HFFc6 (cell line): ENCODE results near the gene CASK. TPM values are rescaled to one million over a fixed set of nuclear protein-coding genes. Genes with fewer than 3 reads are reported as not detected.
A peak's percentile ranks its signal among the peaks of the same experiment; 100 is the strongest.

Experiments used
- DNase-seq: peaks from one replicate; pipeline ENCODE4 v3.0.0-alpha.2; 2018
- H3K27ac Mint-ChIP-seq: 2 replicates; pipeline ENCODE4 v1.8.0; 2020; ENCODE audit warnings: mild to moderate bottlenecking, mixed read lengths
- H3K27me3 Mint-ChIP-seq: 2 replicates; pipeline ENCODE4 v1.8.0; 2021; ENCODE audit warnings: mild to moderate bottlenecking, moderate library complexity, mixed read lengths; ENCODE audit not compliant: insufficient read depth
- H3K36me3 Mint-ChIP-seq: 2 replicates; pipeline ENCODE4 v1.8.0; 2021; ENCODE audit warnings: low read depth, mixed read lengths
- H3K4me1 Mint-ChIP-seq: 2 replicates; pipeline ENCODE4 v1.8.0; 2020; ENCODE audit warnings: low read depth, mixed read lengths
- H3K4me3 Mint-ChIP-seq: 2 replicates; pipeline ENCODE4 v1.8.0; 2020; ENCODE audit warnings: mild to moderate bottlenecking, moderate library complexity, mixed read lengths
- H3K9me3 Mint-ChIP-seq: 2 replicates; pipeline ENCODE4 v1.8.0; 2020; ENCODE audit warnings: mild to moderate bottlenecking, mixed read lengths
- total RNA-seq, 6 experiments: library from RNA; stranded (reverse); fragmentation: NEBNext Ultra II Directional; extraction: Animal tissue kit (Norgen Biotek cat#: 25700); gene quantifications; 2 replicates in 1 of 6; 3 replicates in 5 of 6; pipeline ENCODE4 v1.2.3, GENCODE V29; 2021
- TF ChIP-seq, protein P1 (sequence below): fragments of 200-600 bp; sonication (generic); IDR thresholded peaks from 2 replicates; pipeline ENCODE4 v1.5.0; 2021; ENCODE audit warnings: antibody characterized with exemption, mild to moderate bottlenecking

The CASK gene
- total RNA-seq, 6 experiments from 2014 or later = 34.7 to 37.1 (median 35.4) TPM

DNA sequence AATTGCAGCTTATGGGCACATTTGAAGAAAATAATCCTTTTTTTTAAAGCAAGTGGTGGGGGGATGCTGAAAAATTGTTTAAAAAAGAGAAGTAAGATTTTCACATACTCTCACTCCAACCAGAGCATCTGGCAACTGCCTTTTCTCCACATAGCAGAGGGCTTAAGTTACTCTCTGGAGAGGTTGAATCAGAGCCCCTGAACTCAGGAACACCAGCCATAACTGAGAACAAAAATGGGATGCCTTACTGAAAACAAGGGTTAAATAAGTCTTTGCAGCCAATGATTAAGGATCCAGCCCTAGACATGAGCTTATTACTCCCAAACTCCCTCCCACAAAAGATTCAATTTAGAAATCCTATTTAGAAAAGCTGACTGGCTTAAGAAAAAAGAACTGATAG, 27.5 kb downstream of the CASK start:
- no peak for DNase-seq
- Mint-ChIP-seq H3K27ac (no peak overlapping the region), H3K4me3 (no peak overlapping the region), H3K27me3 (no peaks in the 10 kb centered on the region), H3K4me1 (no peaks in the 10 kb centered on the region), H3K36me3 (peaks cover 11% of the 10 kb centered on the region; the same call in 1 of the 2 replicates), H3K9me3 (peaks cover 24% of the 10 kb centered on the region)
- TF ChIP-seq, protein P1, sequence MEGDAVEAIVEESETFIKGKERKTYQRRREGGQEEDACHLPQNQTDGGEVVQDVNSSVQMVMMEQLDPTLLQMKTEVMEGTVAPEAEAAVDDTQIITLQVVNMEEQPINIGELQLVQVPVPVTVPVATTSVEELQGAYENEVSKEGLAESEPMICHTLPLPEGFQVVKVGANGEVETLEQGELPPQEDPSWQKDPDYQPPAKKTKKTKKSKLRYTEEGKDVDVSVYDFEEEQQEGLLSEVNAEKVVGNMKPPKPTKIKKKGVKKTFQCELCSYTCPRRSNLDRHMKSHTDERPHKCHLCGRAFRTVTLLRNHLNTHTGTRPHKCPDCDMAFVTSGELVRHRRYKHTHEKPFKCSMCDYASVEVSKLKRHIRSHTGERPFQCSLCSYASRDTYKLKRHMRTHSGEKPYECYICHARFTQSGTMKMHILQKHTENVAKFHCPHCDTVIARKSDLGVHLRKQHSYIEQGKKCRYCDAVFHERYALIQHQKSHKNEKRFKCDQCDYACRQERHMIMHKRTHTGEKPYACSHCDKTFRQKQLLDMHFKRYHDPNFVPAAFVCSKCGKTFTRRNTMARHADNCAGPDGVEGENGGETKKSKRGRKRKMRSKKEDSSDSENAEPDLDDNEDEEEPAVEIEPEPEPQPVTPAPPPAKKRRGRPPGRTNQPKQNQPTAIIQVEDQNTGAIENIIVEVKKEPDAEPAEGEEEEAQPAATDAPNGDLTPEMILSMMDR = no peak

DNA sequence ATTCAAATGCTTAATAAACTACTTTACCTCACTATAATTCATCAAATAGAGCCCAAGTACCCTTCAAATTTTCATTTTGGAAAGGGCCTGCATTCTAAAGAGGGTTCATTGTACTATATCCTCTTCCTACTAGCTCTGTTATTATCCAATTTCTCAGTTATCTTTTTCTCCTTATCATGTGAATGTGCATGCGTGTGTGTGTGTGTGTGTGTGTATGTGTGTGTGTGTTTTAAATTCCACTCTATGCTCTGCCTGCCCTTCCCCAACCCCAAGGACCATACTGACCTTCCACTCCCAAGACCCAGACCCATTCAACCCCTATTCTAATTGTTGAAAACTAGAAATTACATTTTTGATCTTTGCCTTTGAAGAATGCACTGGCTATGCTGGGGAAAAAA, 33.3 kb downstream of the CASK start:
- Mint-ChIP-seq H3K4me1 (peaks cover 17% of the 10 kb centered on the region), H3K27me3 (no peaks in the 10 kb centered on the region; the same call in 1 of the 2 replicates), H3K36me3 (no peaks in the 10 kb centered on the region), H3K9me3 (no peaks in the 10 kb centered on the region), H3K4me3 (no peak overlapping the region), H3K27ac (no peak overlapping the region)
- no peak for DNase-seq
- TF ChIP-seq, protein P1 = no peak

DNA sequence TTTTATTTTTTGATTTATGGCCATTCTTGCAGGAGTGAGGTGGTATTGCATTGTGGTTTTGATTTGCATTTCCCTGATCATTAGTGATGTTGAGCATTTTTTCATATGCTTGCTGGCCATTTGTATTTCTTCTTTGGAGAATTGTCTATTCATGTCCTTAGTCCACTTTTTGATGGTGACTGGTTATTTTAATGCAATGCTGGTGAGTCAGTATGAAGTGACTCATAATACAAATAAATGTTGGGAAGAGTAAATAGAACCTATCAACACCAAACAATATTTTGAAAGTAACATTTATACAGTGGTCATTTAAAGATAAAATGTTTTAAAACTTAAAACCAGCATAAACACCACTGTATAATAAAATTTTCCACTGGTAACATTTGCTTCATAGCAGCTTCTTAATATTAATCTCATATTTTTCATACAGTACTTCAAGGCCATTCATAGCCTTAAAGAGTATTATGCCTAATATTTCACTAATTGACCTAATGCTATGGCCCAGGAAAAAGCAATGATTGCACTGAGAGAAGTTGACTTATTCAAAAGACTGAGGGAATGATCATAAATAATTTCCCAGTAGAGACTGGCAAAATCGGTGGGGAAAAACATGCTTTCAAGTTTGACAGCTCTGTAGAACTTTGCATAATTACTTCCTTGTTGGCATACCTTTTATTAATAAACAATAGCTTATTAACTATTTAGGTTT, 33.9 kb downstream of the CASK start:
- no peaks in the 10 kb centered on the region; the same call in 1 of the 2 replicates for H3K27me3 Mint-ChIP-seq
- TF ChIP-seq, protein P1 = no peak
- H3K4me1 Mint-ChIP-seq = peaks cover 17% of the 10 kb centered on the region
- no peaks in the 10 kb centered on the region for H3K36me3 Mint-ChIP-seq
- H3K9me3 Mint-ChIP-seq = no peaks in the 10 kb centered on the region
- H3K4me3 Mint-ChIP-seq = no peak overlapping the region
- H3K27ac Mint-ChIP-seq = peak overlapping the region; percentile 26; the same call in 1 of the 2 replicates
- DNase-seq = peak; percentile 21

DNA sequence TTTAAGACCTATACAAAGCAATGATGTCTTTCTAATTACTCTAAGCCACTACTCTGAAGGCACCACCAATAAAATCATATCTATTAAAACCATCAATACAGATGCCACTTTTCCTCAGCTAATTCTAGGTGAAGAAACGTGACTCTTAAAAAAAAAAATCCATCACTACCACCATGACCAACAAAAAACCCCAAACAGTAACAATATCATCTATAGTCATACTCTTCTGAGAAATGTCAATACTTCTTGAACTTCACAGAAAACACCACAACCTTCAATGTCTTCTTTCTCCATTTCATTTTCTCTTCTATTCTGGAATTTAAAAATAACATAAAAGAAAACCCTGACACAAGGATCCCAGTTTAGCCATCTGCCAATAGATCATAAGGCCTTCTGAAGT, 35.7 kb downstream of the CASK start:
- Mint-ChIP-seq H3K36me3 (no peaks in the 10 kb centered on the region), H3K27me3 (no peaks in the 10 kb centered on the region; the same call in 1 of the 2 replicates), H3K27ac (no peak overlapping the region), H3K4me1 (peaks cover 17% of the 10 kb centered on the region), H3K4me3 (no peak overlapping the region), H3K9me3 (no peaks in the 10 kb centered on the region)
- TF ChIP-seq, protein P1 = no peak
- DNase-seq = no peak

DNA sequence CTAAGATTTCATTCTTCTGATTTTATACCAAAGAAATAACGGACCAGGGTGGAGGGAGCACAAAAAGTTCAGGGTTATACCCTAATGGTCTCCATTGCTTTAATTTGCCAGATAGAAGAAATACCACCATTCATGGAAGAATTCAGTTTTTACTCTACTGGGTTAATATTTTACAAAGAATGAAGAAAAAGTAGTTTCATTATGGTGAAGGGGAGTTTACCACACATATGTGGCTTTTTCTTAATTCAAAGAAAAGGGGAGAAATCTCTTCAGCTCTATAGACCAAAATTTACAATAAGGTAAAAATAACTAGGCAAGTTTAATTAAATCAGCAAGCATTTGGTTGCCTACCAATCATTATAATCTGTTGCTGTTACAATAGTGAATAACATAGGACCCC, 37.6 kb downstream of the CASK start:
- Mint-ChIP-seq H3K36me3 (no peaks in the 10 kb centered on the region), H3K27ac (no peak overlapping the region), H3K27me3 (no peaks in the 10 kb centered on the region; the same call in 1 of the 2 replicates), H3K9me3 (no peaks in the 10 kb centered on the region), H3K4me3 (no peak overlapping the region), H3K4me1 (peaks cover 17% of the 10 kb centered on the region)
- DNase-seq = no peak
- TF ChIP-seq, protein P1 = no peak
